SK-N-SH (cell line): Measurements from ENCODE around the gene HNRNPUL1. TPM values are rescaled to one million over a fixed set of nuclear protein-coding genes. Genes with fewer than 3 reads are reported as not detected.
A peak's percentile ranks its signal among the peaks of the same experiment; 100 is the strongest.

ENCODE experiments used
- CTCF ChIA-PET: fragments of 300-600, 350-600 bp; formaldehyde crosslinking; extraction: SDS; loops from one replicate; lab custom pipeline; 2021; lab: Yijun Ruan, JAX
- POLR2A ChIA-PET: fragments of 350-600 bp; sonication (Branson Sonifier 250); formaldehyde crosslinking; extraction: SDS; loops from one replicate; lab custom pipeline; 2020; ENCODE audit warnings: antibody characterized with exemption, inconsistent platforms; lab: Yijun Ruan, JAX
- DNase-seq: peaks from one replicate; pipeline ENCODE4 v3.0.0; 2012
- H2AFZ ChIP-seq: fragments of 200-600 bp; sonication (generic); 2 replicates; pipeline ENCODE4 v1.8.1; 2016; ENCODE audit warnings: antibody characterized with exemption, mild to moderate bottlenecking, low read depth
- H3F3A ChIP-seq: fragments of 200-600 bp; sonication (generic); replicated peaks from 2 replicates; pipeline ENCODE3; 2016; ENCODE audit warnings: antibody characterized with exemption, mild to moderate bottlenecking; ENCODE audit not compliant: insufficient read depth
- H3K27ac ChIP-seq, 2 experiments: fragments of 200-500 bp in 1 of 2; fragments of 200-600 bp in 1 of 2; sonication (Bioruptor generic) in 1 of 2; sonication (generic), shearing (Covaris generic) in 1 of 2; 2 replicates each; pipeline versions ENCODE4 v1.5.1 to v1.6.1; 2014 to 2016; ENCODE audit warnings: low read depth in 2 of 2, inconsistent platforms in 1 of 2, low read length in 1 of 2, mild to moderate bottlenecking in 1 of 2, mixed read lengths in 1 of 2
- H3K27me3 ChIP-seq: fragments of 200-600 bp; sonication (generic), shearing (Covaris generic); 2 replicates; pipeline ENCODE4 v1.6.1; 2016; ENCODE audit warnings: mixed run types; ENCODE audit not compliant: insufficient read depth
- H3K36me3 ChIP-seq, 2 experiments: fragments of 200-500 bp in 1 of 2; fragments of 200-600 bp in 1 of 2; sonication (Bioruptor generic) in 1 of 2; sonication (generic) in 1 of 2; replicated peaks in 1 of 2; 2 replicates each; pipeline versions ENCODE3 to v1.5.1; 2014 to 2016; ENCODE audit warnings: low read length in 1 of 2, mild to moderate bottlenecking in 1 of 2; ENCODE audit not compliant: insufficient read depth in 2 of 2, control insufficient read depth in 1 of 2
- H3K4me1 ChIP-seq, 2 experiments: fragments of 200-500 bp in 1 of 2; fragments of 200-600 bp in 1 of 2; sonication (Bioruptor generic) in 1 of 2; sonication (generic), shearing (Covaris generic) in 1 of 2; 2 replicates each; pipeline versions ENCODE4 v1.5.1 to v1.6.1; 2014 to 2016; ENCODE audit warnings: low read depth in 1 of 2, low read length in 1 of 2, mixed run types in 1 of 2; ENCODE audit not compliant: insufficient read depth in 2 of 2, control insufficient read depth in 1 of 2
- H3K4me2 ChIP-seq: fragments of 200-600 bp; sonication (generic), shearing (Covaris generic); 2 replicates; pipeline ENCODE4 v1.6.1; 2017; ENCODE audit warnings: mixed run types
- H3K4me3 ChIP-seq, 2 experiments: fragments of 200-500 bp in 1 of 2; fragments of 200-600 bp in 1 of 2; sonication (Bioruptor generic) in 1 of 2; sonication (generic), shearing (Covaris generic) in 1 of 2; 2 replicates each; pipeline versions ENCODE4 v1.5.1 to v1.8.1; 2014 to 2016; ENCODE audit warnings: low read depth in 2 of 2, inconsistent platforms in 1 of 2, low read length in 1 of 2, mild to moderate bottlenecking in 1 of 2, mixed read lengths in 1 of 2, moderate library complexity in 1 of 2
- H3K79me2 ChIP-seq: fragments of 200-600 bp; sonication (generic); 2 replicates; pipeline ENCODE4 v1.8.1; 2017; ENCODE audit warnings: mild to moderate bottlenecking; ENCODE audit not compliant: insufficient read depth
- H3K9ac ChIP-seq: fragments of 200-600 bp; sonication (generic); 2 replicates; pipeline ENCODE4 v1.6.1; 2017; ENCODE audit warnings: mixed run types
- H3K9me2 ChIP-seq: fragments of 200-600 bp; sonication (generic); 2 replicates; pipeline ENCODE4 v1.6.1; 2017; ENCODE audit warnings: mixed run types
- H3K9me3 ChIP-seq: fragments of 200-600 bp; sonication (generic); 2 replicates; pipeline ENCODE4 v1.6.1; 2017; ENCODE audit warnings: mixed run types, mild to moderate bottlenecking, moderate library complexity
- H4K20me1 ChIP-seq: fragments of 200-600 bp; sonication (generic); 2 replicates; pipeline ENCODE4 v1.6.1; 2017; ENCODE audit warnings: mild to moderate bottlenecking, mixed run types; ENCODE audit not compliant: insufficient read depth
- CHD2 ChIP-seq: fragments of 150-350 bp; IDR thresholded peaks from 2 replicates; pipeline ENCODE4 v1.6.1; 2018; ENCODE audit warnings: low read length; ENCODE audit not compliant: partially characterized antibody
- CTCF ChIP-seq: fragments of 200-600 bp; sonication (generic); IDR thresholded peaks from 2 replicates; pipeline ENCODE4 v1.6.1; 2017; ENCODE audit warnings: antibody characterized with exemption, mild to moderate bottlenecking, moderate library complexity
- ELF1 ChIP-seq: IDR thresholded peaks from 2 replicates; pipeline ENCODE4 v1.4.0; 2012
- EZH2phosphoT487 ChIP-seq: fragments of 200-600 bp; sonication (generic); IDR thresholded peaks from 2 replicates; pipeline ENCODE4 v1.6.1; 2017; ENCODE audit warnings: low read depth, mixed run types, mild to moderate bottlenecking, antibody characterized with exemption, moderate library complexity, borderline replicate concordance
- FOXJ3 ChIP-seq: sonication (generic); formaldehyde crosslinking; IDR thresholded peaks from 2 replicates; pipeline ENCODE4 v1.5.1; 2020; ENCODE audit warnings: mild to moderate bottlenecking, missing genetic modification reagents
- FOXM1 ChIP-seq: IDR thresholded peaks from 2 replicates; pipeline ENCODE4 v1.4.0; 2012; ENCODE audit warnings: low read depth, mild to moderate bottlenecking
- GABPA ChIP-seq: IDR thresholded peaks from 2 replicates; pipeline ENCODE4 v1.4.0; 2012; ENCODE audit warnings: low read depth, mild to moderate bottlenecking
- MEF2A ChIP-seq: IDR thresholded peaks from 2 replicates; pipeline ENCODE4 v1.4.0; 2012; ENCODE audit warnings: low read depth, borderline replicate concordance
- NFIC ChIP-seq: IDR thresholded peaks from 2 replicates; pipeline ENCODE4 v1.4.0; 2012; ENCODE audit warnings: borderline replicate concordance
- NRF1 ChIP-seq: IDR thresholded peaks from 2 replicates; pipeline ENCODE4 v1.6.1; 2012; ENCODE audit warnings: low read depth, mild to moderate bottlenecking, low read length
- POLR2AphosphoS5 ChIP-seq: IDR thresholded peaks from 2 replicates; pipeline ENCODE4 v1.6.1; 2012; ENCODE audit warnings: low read depth, low read length
- RXRA ChIP-seq: IDR thresholded peaks from 2 replicates; pipeline ENCODE4 v1.4.0; 2012; ENCODE audit warnings: low read depth, mild to moderate bottlenecking, borderline replicate concordance
- SIN3A ChIP-seq: IDR thresholded peaks from 2 replicates; pipeline ENCODE4 v1.6.1; 2012; ENCODE audit warnings: low read depth, mild to moderate bottlenecking, low read length, moderate library complexity, borderline replicate concordance
- TCF12 ChIP-seq: IDR thresholded peaks from 2 replicates; pipeline ENCODE4 v1.4.0; 2012
- USF1 ChIP-seq: IDR thresholded peaks from 2 replicates; pipeline ENCODE4 v1.4.0; 2012; ENCODE audit warnings: low read depth, borderline replicate concordance
- YY1 ChIP-seq: IDR thresholded peaks from 2 replicates; pipeline ENCODE4 v1.4.0; 2012; ENCODE audit warnings: low read depth, mild to moderate bottlenecking
- WGBS: methylation state at CpG from one replicate; pipeline ENCODE4 v1.1.6; 2017; ENCODE audit warnings: low lambda C conversion rate; 5-methylcytosine and 5-hydroxymethylcytosine counted together
- polyA plus RNA-seq, 3 experiments: library from polyadenylated mRNA; depleted of rRNA; stranded (reverse); fragments of >200 nt; gene quantifications; 2 replicates each; pipeline ENCODE4 v1.2.3, GENCODE V29; 2012
- TF ChIP-seq, protein P1 (sequence below): fragments of 150-350 bp; IDR thresholded peaks from 2 replicates; pipeline ENCODE4 v1.6.1; 2017; ENCODE audit warnings: antibody characterized with exemption, low read length, low read depth, borderline replicate concordance

HNRNPUL1 gene
- polyA plus RNA-seq, 1 of the 3 experiments (the other 2 are of a cell fraction) = 41.5 TPM

- Histone ChIP-seq H3K4me3 (peak overlapping the region; percentile 12 to 21; a peak in 3 of 4 replicates), H2AFZ (no peak overlapping the region), H3K36me3 (peaks cover 7 to 31% of the 10 kb centered on the region in 2 experiments), H3F3A (peaks cover 76% of the 10 kb centered on the region), H4K20me1 (no peaks in the 10 kb centered on the region), H3K27ac (peak overlapping the region; percentile 75 to 100), H3K27me3 (no peaks in the 10 kb centered on the region), H3K9me3 (no peaks in the 10 kb centered on the region), H3K4me2 (peak overlapping the region; percentile 82), H3K4me1 (peaks cover 53 to 59% of the 10 kb centered on the region in 2 experiments), H3K79me2 (peaks cover 56% of the 10 kb centered on the region), H3K9me2 (no peaks in the 10 kb centered on the region), H3K9ac (peak overlapping the region; percentile 78; the same call in 1 of the 2 replicates)
- no peak for DNase-seq
- TF ChIP-seq MEF2A (no peak), RXRA (no peak), GABPA (no peak), NRF1 (no peak), USF1 (no peak), NFIC (no peak), FOXJ3 (CRISPR knock-in tag) (no peak), CHD2 (no peak), TCF12 (no peak), YY1 (no peak), ELF1 (no peak), POLR2AphosphoS5 (no peak), FOXM1 (no peak), EZH2phosphoT487 (no peak), CTCF (no peak), SIN3A (no peak)
- TF ChIP-seq, protein P1, sequence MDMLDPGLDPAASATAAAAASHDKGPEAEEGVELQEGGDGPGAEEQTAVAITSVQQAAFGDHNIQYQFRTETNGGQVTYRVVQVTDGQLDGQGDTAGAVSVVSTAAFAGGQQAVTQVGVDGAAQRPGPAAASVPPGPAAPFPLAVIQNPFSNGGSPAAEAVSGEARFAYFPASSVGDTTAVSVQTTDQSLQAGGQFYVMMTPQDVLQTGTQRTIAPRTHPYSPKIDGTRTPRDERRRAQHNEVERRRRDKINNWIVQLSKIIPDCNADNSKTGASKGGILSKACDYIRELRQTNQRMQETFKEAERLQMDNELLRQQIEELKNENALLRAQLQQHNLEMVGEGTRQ = no peak
- ChIA-PET POLR2A (interaction anchor here (0.6 to 2.1 kb wide), 3 partner anchors 15 to 233 kb away, joined by 3 to 5 read pairs (median 3); partner anchors contain the start of gene CCDC97), CTCF (interaction anchor here (1.2 to 6.9 kb wide), 3 partner anchors 18 to 121 kb away, joined by 3 to 54 read pairs (median 15); partner anchors contain the start of gene TGFB1)
- WGBS = 27% methylated on average over 9 of the region's 10 CpGs
Observed at GRCh38 chr19:41325640-41325946, 61.4 kb downstream of the HNRNPUL1 start.
